Renal pelvis (tissue), 4 donors: ENCODE data around the gene SERINC5. TPM values are rescaled to one million over a fixed set of nuclear protein-coding genes. Genes with fewer than 3 reads are reported as not detected.
A peak's percentile ranks its signal among the peaks of the same experiment; 100 is the strongest.
"Not testable (repeated sequence)": the region's sequence is repeated elsewhere in the genome, so short reads cannot be mapped to it uniquely, and the experiment has no call there.

Source experiments
- DNase-seq: peaks from one replicate; pipeline ENCODE4 v3.0.0-alpha.2; 2013
- polyA plus RNA-seq, 3 donors: library from polyadenylated mRNA; unstranded; fragments of 120-200 nt; gene quantifications; one replicate each; pipeline ENCODE4 v1.2.1, GENCODE V29; 2013; ENCODE audit not compliant: insufficient read length in 3 of 3

The SERINC5 gene
- polyA plus RNA-seq, 3 donors = 42.5 to 63.2 (median 61.0) TPM

- DNase-seq = no peak
Observed at GRCh38 chr5:80177236-80177635, 78.6 kb downstream of the SERINC5 start.

- DNase-seq = no peak
Observed at GRCh38 chr5:80175337-80175736, 80.5 kb downstream of the SERINC5 start.

- no peak for DNase-seq
Observed at GRCh38 chr5:80174790-80175189, 81.1 kb downstream of the SERINC5 start.

GRCh38 chr5:80172067-80172695 is 83.7 kb downstream of the SERINC5 start:
- no peak for DNase-seq

- DNase-seq = no peak
Observed at GRCh38 chr5:80170117-80170535, 85.7 kb downstream of the SERINC5 start.

GRCh38 chr5:80168388-80169028 is 87.3 kb downstream of the SERINC5 start:
- DNase-seq = no peak

GRCh38 chr5:80165452-80165851 is 90.4 kb downstream of the SERINC5 start:
- DNase-seq = peak; percentile 92

GRCh38 chr5:80161165-80161564 is 94.7 kb downstream of the SERINC5 start:
- DNase-seq = no peak

GRCh38 chr5:80160242-80160641 is 95.6 kb downstream of the SERINC5 start:
- DNase-seq = no peak

GRCh38 chr5:80159133-80159815 is 96.6 kb downstream of the SERINC5 start:
- DNase-seq = no peak

- DNase-seq = peak; percentile 67
Observed at GRCh38 chr5:80156156-80156555, 99.7 kb downstream of the SERINC5 start.

- DNase-seq = no peak
Observed at GRCh38 chr5:80154749-80155148, 101.1 kb downstream of the SERINC5 start.

- not testable (repeated sequence) for DNase-seq
Observed at GRCh38 chr5:80154289-80154688, 101.6 kb downstream of the SERINC5 start.

- no peak for DNase-seq
Observed at GRCh38 chr5:80153586-80154126, 102.2 kb downstream of the SERINC5 start.

- no peak for DNase-seq
Observed at GRCh38 chr5:80152778-80153177, 103.1 kb downstream of the SERINC5 start.

GRCh38 chr5:80151890-80152289 is 104.0 kb downstream of the SERINC5 start:
- no peak for DNase-seq

GRCh38 chr5:80150731-80151130 is 105.1 kb downstream of the SERINC5 start:
- no peak for DNase-seq

GRCh38 chr5:80149161-80149609 is 106.7 kb downstream of the SERINC5 start:
- DNase-seq = no peak

GRCh38 chr5:80147119-80147815 is 108.6 kb downstream of the SERINC5 start:
- DNase-seq = no peak

- DNase-seq = no peak
Observed at GRCh38 chr5:80146046-80146445, 109.8 kb downstream of the SERINC5 start.

GRCh38 chr5:80143491-80143890 is 112.4 kb downstream of the SERINC5 start:
- DNase-seq = no peak

- no peak for DNase-seq
Observed at GRCh38 chr5:80142996-80143395, 112.9 kb downstream of the SERINC5 start.
